ENCODE data around the gene MPIG6B. TPM values are rescaled to one million over a fixed set of nuclear protein-coding genes. Genes with fewer than 3 reads are reported as not detected.

MPIG6B gene
- total and polyA plus RNA-seq, 3 donors from 2014 or later: 0.74 to 1.3 (median 0.94) TPM

DNA sequence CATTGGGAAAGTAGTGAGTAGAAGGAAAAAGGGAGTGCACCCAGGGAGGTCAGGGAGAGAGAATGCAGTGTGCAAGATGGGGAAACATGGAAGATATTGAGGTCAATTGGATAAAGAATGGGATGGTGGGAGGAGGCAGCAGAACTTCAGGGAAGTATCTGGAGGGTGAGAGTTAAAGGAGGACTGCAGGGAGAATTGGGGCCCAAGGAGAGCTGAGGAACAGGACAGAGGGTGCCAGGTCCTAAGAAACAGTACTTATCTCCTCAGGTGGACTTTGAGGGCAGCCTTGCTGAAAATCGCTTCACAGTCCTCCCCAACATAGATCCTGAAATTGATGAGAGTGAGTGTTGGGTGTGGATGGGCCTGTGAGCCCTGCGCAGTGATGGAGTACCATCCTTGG, 35.1 kb downstream of the MPIG6B start:
- no peak for DNase-seq
- Histone ChIP-seq H3K36me3 (ENCODE audit: low read depth, missing control alignments) (no peaks in the 10 kb centered on the region), H3K9me3 (no peaks in the 10 kb centered on the region), H3K27me3 (no peaks in the 10 kb centered on the region), H3K4me3 (no peak overlapping the region), H3K4me1 (no peaks in the 10 kb centered on the region), H3K27ac (no peak overlapping the region)
- 91 to 97% methylated on average over 2 of the region's 2 CpGs for WGBS, 2 donors
- TF ChIP-seq, protein P1, sequence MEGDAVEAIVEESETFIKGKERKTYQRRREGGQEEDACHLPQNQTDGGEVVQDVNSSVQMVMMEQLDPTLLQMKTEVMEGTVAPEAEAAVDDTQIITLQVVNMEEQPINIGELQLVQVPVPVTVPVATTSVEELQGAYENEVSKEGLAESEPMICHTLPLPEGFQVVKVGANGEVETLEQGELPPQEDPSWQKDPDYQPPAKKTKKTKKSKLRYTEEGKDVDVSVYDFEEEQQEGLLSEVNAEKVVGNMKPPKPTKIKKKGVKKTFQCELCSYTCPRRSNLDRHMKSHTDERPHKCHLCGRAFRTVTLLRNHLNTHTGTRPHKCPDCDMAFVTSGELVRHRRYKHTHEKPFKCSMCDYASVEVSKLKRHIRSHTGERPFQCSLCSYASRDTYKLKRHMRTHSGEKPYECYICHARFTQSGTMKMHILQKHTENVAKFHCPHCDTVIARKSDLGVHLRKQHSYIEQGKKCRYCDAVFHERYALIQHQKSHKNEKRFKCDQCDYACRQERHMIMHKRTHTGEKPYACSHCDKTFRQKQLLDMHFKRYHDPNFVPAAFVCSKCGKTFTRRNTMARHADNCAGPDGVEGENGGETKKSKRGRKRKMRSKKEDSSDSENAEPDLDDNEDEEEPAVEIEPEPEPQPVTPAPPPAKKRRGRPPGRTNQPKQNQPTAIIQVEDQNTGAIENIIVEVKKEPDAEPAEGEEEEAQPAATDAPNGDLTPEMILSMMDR (IDR thresholded peaks at IDR 0.05): no peak
- no peak for TF ChIP-seq POLR2A (IDR thresholded peaks at IDR 0.05)
- intact Hi-C loops (cut with DNase I; ENCODE audit: low total_unique reads): no loop called here

DNA sequence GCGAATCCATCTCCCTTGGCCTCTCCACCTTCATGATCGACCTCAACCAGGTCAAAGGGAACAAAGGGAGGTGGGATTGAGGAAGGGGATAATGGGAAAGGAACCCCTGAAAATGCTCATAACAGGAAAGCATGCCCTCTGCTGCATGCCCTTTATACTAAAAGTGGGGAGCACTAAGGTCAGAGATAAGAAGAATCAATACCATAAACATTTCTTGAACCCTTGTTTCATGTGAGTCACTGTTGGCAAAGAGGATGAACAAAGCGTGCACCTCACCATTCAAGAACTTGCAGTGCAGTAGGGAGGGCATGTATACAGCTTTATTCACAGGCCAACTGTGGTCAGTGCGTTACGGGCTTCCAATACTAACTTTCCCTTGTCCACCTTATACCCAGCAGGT, 37.6 kb downstream of the MPIG6B start:
- Histone ChIP-seq H3K27ac (no peak overlapping the region), H3K4me1 (no peaks in the 10 kb centered on the region), H3K9me3 (no peaks in the 10 kb centered on the region), H3K27me3 (no peaks in the 10 kb centered on the region), H3K4me3 (no peak overlapping the region), H3K36me3 (ENCODE audit: low read depth, missing control alignments) (no peaks in the 10 kb centered on the region)
- no peak for DNase-seq
- intact Hi-C loops (cut with DNase I; ENCODE audit: low total_unique reads): no loop called here
- WGBS, 2 donors: 90 to 91% methylated on average over 5 of the region's 5 CpGs
- TF ChIP-seq, protein P1 (IDR thresholded peaks at IDR 0.05): no peak
- no peak for TF ChIP-seq POLR2A (IDR thresholded peaks at IDR 0.05)

DNA sequence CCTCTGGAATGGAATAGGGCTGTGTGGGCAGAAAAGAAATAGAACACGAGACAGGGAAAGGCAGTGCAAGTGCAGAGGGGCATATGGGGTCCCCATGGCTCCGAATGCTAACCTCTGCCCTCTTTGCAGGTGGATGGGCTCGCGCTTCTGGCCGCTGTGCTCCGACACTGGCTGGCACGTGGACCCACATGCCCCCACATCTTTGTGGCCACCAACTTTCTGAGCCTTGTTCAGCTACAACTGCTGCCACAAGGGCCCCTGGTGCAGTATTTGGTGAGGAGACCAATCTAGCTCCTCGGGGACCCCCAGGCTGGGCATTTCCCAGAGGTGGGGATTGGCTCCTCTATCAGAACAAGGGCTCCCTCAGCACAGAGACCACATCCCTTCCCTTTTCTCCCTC, 38.2 kb downstream of the MPIG6B start:
- H3K9me3 ChIP-seq: no peaks in the 10 kb centered on the region
- WGBS, 2 donors: 90 to 94% methylated on average over 8 of the region's 8 CpGs
- H3K4me1 ChIP-seq: no peaks in the 10 kb centered on the region
- TF ChIP-seq, protein P1 (IDR thresholded peaks at IDR 0.05): no peak
- no peak for TF ChIP-seq POLR2A (IDR thresholded peaks at IDR 0.05)
- no peaks in the 10 kb centered on the region for H3K36me3 ChIP-seq (ENCODE audit: low read depth, missing control alignments)
- H3K4me3 ChIP-seq: no peak overlapping the region
- DNase-seq: no peak
- no peak overlapping the region for H3K27ac ChIP-seq
- H3K27me3 ChIP-seq: no peaks in the 10 kb centered on the region
- intact Hi-C loops (cut with DNase I; ENCODE audit: low total_unique reads): no loop called here

DNA sequence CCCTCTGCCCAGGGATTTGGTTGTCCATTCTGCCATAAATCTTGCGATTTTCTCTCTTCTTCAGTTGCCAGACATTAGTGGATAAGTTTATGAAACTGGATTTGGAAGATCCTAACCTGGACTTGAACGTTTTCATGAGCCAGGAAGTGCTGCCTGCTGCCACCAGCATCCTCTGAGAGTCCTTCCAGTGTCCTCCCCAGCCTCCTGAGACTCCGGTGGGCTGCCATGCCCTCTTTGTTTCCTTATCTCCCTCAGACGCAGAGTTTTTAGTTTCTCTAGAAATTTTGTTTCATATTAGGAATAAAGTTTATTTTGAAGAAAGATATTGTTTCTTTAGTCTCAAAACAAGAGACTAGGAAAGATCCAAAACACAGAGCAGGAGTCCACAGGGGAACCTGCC, 39.2 kb downstream of the MPIG6B start, which contains the start of gene SAPCD1:
Gene SAPCD1, plus strand, starts transcription at position 301 of the 400 bp plus-strand sequence. CDS start 399 bp downstream, outside the sequence.
- WGBS, 2 donors: 69 to 70% methylated on average over 4 of the region's 4 CpGs
- no peak for DNase-seq
- no peaks in the 10 kb centered on the region for H3K4me1 ChIP-seq
- no peaks in the 10 kb centered on the region for H3K27me3 ChIP-seq
- H3K9me3 ChIP-seq: no peaks in the 10 kb centered on the region
- H3K4me3 ChIP-seq: no peak within 1 kb of the TSS
- no peak within 1 kb of the TSS for H3K27ac ChIP-seq
- no peaks in the 10 kb centered on the region for H3K36me3 ChIP-seq (ENCODE audit: low read depth, missing control alignments)
- TF ChIP-seq POLR2A (IDR thresholded peaks at IDR 0.05): no peak
- TF ChIP-seq, protein P1 (IDR thresholded peaks at IDR 0.05): no peak
- intact Hi-C loops (cut with DNase I; ENCODE audit: low total_unique reads): no loop called here

DNA sequence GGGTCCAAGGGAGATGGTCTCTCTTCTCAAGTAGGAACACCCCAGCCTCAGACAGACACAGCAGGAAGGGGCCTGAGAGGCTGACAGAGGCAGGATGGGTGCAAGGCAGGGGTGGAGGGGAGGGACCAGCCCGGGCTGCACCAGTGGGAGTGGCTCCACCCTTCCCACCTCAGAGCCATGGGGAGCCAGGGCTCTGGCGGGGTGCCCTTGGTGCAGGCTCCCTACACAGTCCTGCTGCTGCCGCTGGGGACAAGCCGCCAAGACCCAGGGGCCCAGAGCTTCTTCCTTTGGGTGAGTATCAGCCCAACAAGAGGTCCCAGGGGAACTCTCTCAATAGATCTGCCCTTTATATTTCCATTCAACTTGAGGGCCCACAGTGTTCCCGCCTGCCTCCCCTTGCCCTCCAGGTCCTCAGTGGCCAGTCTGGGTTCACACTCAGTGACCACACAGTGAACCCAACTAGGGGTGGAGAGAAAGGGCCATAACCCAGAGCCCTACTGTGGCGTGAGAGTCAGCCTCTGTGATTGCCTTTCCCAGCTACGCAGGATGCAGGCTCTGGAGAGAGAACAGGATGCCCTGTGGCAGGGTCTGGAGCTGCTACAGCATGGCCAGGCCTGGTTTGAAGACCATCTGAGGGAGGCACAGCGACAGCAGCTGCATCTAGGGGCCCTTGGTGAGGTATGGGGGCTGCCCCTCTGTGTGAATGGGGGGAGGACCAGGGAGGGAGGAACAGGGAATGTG, 39.9 kb downstream of the MPIG6B start:
- Histone ChIP-seq H3K4me1 (no peaks in the 10 kb centered on the region), H3K4me3 (no peak overlapping the region), H3K27ac (no peak overlapping the region), H3K36me3 (ENCODE audit: low read depth, missing control alignments) (no peaks in the 10 kb centered on the region), H3K27me3 (no peaks in the 10 kb centered on the region), H3K9me3 (no peaks in the 10 kb centered on the region)
- DNase-seq: no peak
- WGBS, 2 donors: 80 to 87% methylated on average over 8 of the region's 8 CpGs
- intact Hi-C loops (cut with DNase I; ENCODE audit: low total_unique reads): no loop called here
- TF ChIP-seq, protein P1 (IDR thresholded peaks at IDR 0.05): no peak
- TF ChIP-seq POLR2A (IDR thresholded peaks at IDR 0.05): no peak
